Non-pigmented ciliary epithelial cell (primary cell): ENCODE data around the gene RIPK4.

Experiments used
- DNase-seq: peaks from one replicate; pipeline ENCODE4 v3.0.0-alpha.2; 2010; ENCODE audit warnings: low read depth

RIPK4 gene

GRCh38 chr21:41691205-41692184, 75.4 kb downstream of the RIPK4 start:
- no peak for DNase-seq
